ENCODE results near the gene ATF7.

GRCh38 chr12:53515291-53515680 lies 110.9 kb downstream of the ATF7 start:
- TF ChIP-seq CTCF (conservative IDR thresholded peaks at IDR 0.05; ENCODE audit: low read depth, low read length) (no peak), EZH2 (IDR thresholded peaks at IDR 0.05; ENCODE audit: borderline replicate concordance, low read depth, low read length, poor library complexity, severe bottlenecking) (no peak)
